ENCODE results near the gene GADD45GIP1. TPM values are rescaled to one million over a fixed set of nuclear protein-coding genes. Genes with fewer than 3 reads are reported as not detected.

Gene GADD45GIP1
- total RNA-seq, 1 experiment from 2014 or later: 36.7 TPM

GRCh38 chr19:12997967-12998940, 41.2 kb upstream of the GADD45GIP1 start:
- no peak overlapping the region for H3K4me3 ChIP-seq (ENCODE audit: low read depth in 2 of 2, low read length in 2 of 2)
- intact Hi-C loops (cut with micrococcal nuclease; ENCODE audit: unreplicated experiment): no loop called here
- ChIA-PET POLR2A (no interaction called here), CTCF (no interaction called here)
- DNase-seq (ENCODE audit: low read depth, low spot score) (no peak), ATAC-seq (no peak)
- no peaks in the 10 kb centered on the region for H3K9me3 ChIP-seq (ENCODE audit: control insufficient read depth, insufficient read depth, low read depth, low read length)
- no peaks in the 10 kb centered on the region for H3K36me3 ChIP-seq (ENCODE audit: control insufficient read depth, insufficient read depth, low read length)
- in situ Hi-C loops (cut with HindIII; ENCODE audit: low pct_unique_long_range_greater_than_20kb, low sequenced_read_pairs): no loop called here
- no peaks in the 10 kb centered on the region for H3K27me3 ChIP-seq (ENCODE audit: control insufficient read depth, insufficient read depth, low read length)
- TSS peak; percentile 83 for BruUV-seq (replicated peaks)
- peaks cover 22% of the 10 kb centered on the region for H3K4me1 ChIP-seq (ENCODE audit: control insufficient read depth, insufficient read depth, low read length)
- TF ChIP-seq TCF7L2 (IDR thresholded peaks at IDR 0.05; ENCODE audit: low read depth, low read length) (no peak), REST (IDR thresholded peaks at IDR 0.05; ENCODE audit: insufficient read depth in 1 of 2, low read depth in 2 of 2, low read length in 1 of 2) (no peak), POLR2AphosphoS5 (IDR thresholded peaks at IDR 0.05; ENCODE audit: low read depth, low read length) (no peak), SIN3A (IDR thresholded peaks at IDR 0.05; ENCODE audit: borderline replicate concordance, insufficient read depth, low read depth, low read length) (no peak)
- H3K27ac ChIP-seq (ENCODE audit: low read length): peak overlapping the region; percentile 83

- intact Hi-C loops (cut with micrococcal nuclease; ENCODE audit: unreplicated experiment): no loop called here
- ATAC-seq: peak; percentile 6; the same call in 1 of the 2 replicates
These were observed 40.4 kb upstream of the GADD45GIP1 start for GRCh38 chr19:12997179-12997966.

More at GRCh38 chr19:12997179-12997966, 40.4 kb upstream of the GADD45GIP1 start:
- H3K9me3 ChIP-seq (ENCODE audit: control insufficient read depth, insufficient read depth, low read depth, low read length): no peaks in the 10 kb centered on the region
- no peak for TF ChIP-seq CTCF (IDR thresholded peaks at IDR 0.05)
- TF ChIP-seq REST (IDR thresholded peaks at IDR 0.05; ENCODE audit: insufficient read depth in 1 of 2, low read depth in 2 of 2, low read length in 1 of 2): no peak
- H3K27me3 ChIP-seq (ENCODE audit: control insufficient read depth, insufficient read depth, low read length): no peaks in the 10 kb centered on the region
- peaks cover 22% of the 10 kb centered on the region for H3K4me1 ChIP-seq (ENCODE audit: control insufficient read depth, insufficient read depth, low read length)
- ChIA-PET POLR2A (no interaction called here), CTCF (no interaction called here)
- H3K36me3 ChIP-seq (ENCODE audit: control insufficient read depth, insufficient read depth, low read length): no peaks in the 10 kb centered on the region
- DNase-seq (ENCODE audit: low read depth, low spot score): no peak
- H3K27ac ChIP-seq (ENCODE audit: low read length): peak overlapping the region; percentile 83
- H3K4me3 ChIP-seq (ENCODE audit: low read depth in 2 of 2, low read length in 2 of 2): peak overlapping the region; percentile 49 to 58
- in situ Hi-C loops (cut with HindIII; ENCODE audit: low pct_unique_long_range_greater_than_20kb, low sequenced_read_pairs): no loop called here
- no TSS peak for BruUV-seq (replicated peaks)

Data from Panc1 (cell line).